Right lobe of liver (tissue), 4 donors: ENCODE data around the gene RPS2.

Experiments
- POLR2A ChIP-seq: fragments of 450-650 bp; IDR thresholded peaks from one replicate; pipeline ENCODE4 v1.6.1; 2017; ENCODE audit warnings: antibody characterized with exemption, mild to moderate bottlenecking
- TF ChIP-seq, protein P1 (sequence below), 4 donors: fragments of 200-600 bp in 3 of 4; fragments of 450-650 bp in 1 of 4; IDR thresholded peaks; one replicate each; pipeline versions ENCODE4 v1.5.1 to v1.8.0; 2016 to 2022; ENCODE audit warnings: antibody characterized with exemption in 4 of 4, mild to moderate bottlenecking in 2 of 4
- donor health status: DM: no; HTN: no; CAD: no.
- donor health status: DM: no; HTN: no; CAD: no.
- donor health status: DM: no; HTN: yes; CAD: no.

DNA sequence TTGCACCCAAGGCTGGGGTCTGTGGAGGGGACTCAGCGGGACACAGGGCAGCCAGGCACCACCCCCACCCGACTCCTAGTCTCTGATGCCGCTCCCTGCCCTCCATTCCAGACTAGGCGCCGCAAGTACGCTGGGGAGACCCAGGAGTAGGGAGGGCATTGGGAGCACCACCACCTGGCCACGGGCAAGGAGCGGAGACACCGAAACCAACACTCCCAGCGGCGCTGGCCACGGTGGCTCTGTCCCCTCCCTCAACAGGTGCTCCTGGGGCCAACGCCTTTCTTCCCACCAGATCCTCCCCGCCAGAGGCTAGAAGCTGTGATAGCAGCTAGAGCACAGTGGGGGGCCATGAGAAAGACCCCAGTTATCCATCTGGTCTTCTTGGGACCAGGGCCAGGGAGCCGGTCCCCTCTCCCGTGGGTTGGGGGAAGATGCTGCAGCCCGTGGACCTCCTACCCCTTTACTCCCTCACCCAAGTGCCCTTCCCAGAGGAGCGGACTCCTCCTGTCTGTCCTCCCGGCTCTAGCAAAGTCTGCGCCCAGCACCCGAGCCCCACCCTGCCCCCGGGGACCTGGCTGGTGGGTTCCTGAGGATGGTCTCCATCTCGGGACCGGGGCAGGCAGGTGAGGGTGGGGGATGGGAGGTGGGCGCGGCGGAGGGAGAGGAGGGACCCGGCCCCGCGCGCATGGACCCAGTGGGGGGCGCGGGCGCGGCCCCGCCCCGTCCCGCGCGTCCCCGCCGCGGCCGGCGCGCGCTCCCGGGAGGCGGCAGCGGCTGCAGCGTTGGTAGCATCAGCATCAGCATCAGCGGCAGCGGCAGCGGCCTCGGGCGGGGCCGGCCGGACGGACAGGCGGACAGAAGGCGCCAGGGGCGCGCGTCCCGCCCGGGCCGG, 24.8 kb upstream of the RPS2 start, which contains the start of gene SYNGR3:
- TF ChIP-seq, protein P1, sequence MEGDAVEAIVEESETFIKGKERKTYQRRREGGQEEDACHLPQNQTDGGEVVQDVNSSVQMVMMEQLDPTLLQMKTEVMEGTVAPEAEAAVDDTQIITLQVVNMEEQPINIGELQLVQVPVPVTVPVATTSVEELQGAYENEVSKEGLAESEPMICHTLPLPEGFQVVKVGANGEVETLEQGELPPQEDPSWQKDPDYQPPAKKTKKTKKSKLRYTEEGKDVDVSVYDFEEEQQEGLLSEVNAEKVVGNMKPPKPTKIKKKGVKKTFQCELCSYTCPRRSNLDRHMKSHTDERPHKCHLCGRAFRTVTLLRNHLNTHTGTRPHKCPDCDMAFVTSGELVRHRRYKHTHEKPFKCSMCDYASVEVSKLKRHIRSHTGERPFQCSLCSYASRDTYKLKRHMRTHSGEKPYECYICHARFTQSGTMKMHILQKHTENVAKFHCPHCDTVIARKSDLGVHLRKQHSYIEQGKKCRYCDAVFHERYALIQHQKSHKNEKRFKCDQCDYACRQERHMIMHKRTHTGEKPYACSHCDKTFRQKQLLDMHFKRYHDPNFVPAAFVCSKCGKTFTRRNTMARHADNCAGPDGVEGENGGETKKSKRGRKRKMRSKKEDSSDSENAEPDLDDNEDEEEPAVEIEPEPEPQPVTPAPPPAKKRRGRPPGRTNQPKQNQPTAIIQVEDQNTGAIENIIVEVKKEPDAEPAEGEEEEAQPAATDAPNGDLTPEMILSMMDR (IDR thresholded peaks at IDR 0.05) = no peak
- TF ChIP-seq POLR2A = no peak
